ENCODE data around the gene ADSS1. TPM values are rescaled to one million over a fixed set of nuclear protein-coding genes. Genes with fewer than 3 reads are reported as not detected.

The ADSS1 gene
- total RNA-seq, 1 donor from 2014 or later = 5.5 TPM

GRCh38 chr14:104752735-104753527, 28.9 kb downstream of the ADSS1 start, which contains the start of gene SIVA1:
Gene SIVA1 (plus strand): TSS chr14:104753147. CDS start chr14:104753202, 55 bp downstream.
- peak; percentile 100 for DNase-seq
- Histone ChIP-seq H3K9me3 (no peaks in the 10 kb centered on the region), H3K4me1 (peaks cover 21% of the 10 kb centered on the region), H3K4me3 (peak within 1 kb of the TSS; percentile 72), H3K36me3 (peaks cover 25% of the 10 kb centered on the region), H3K27ac (peak within 1 kb of the TSS; percentile 97), H3K27me3 (no peaks in the 10 kb centered on the region)
- ATAC-seq = peak; percentile 96
- intact Hi-C loops (cut with DNase I) = no loop called here
- TF ChIP-seq CTCF (IDR thresholded peaks at IDR 0.05) = no peak

GRCh38 chr14:104753528-104754212, 29.6 kb downstream of the ADSS1 start:
- H3K27me3 ChIP-seq = no peaks in the 10 kb centered on the region
- H3K36me3 ChIP-seq = peaks cover 31% of the 10 kb centered on the region
- peak overlapping the region; percentile 97 for H3K27ac ChIP-seq
- intact Hi-C loops (cut with DNase I) = no loop called here
- no peaks in the 10 kb centered on the region for H3K9me3 ChIP-seq
- H3K4me3 ChIP-seq = peak overlapping the region; percentile 72
- no peak for TF ChIP-seq CTCF (IDR thresholded peaks at IDR 0.05)
- DNase-seq (no peak), ATAC-seq (peak; percentile 1)
- peaks cover 21% of the 10 kb centered on the region for H3K4me1 ChIP-seq

- peak overlapping the region; percentile 72 for H3K4me3 ChIP-seq
- H3K27ac ChIP-seq = peak overlapping the region; percentile 97
- H3K9me3 ChIP-seq = no peaks in the 10 kb centered on the region
- TF ChIP-seq CTCF (IDR thresholded peaks at IDR 0.05) = no peak
- H3K4me1 ChIP-seq = peaks cover 17% of the 10 kb centered on the region
- intact Hi-C loops (cut with DNase I) = no loop called here
- ATAC-seq = no peak
- DNase-seq = no peak
- H3K27me3 ChIP-seq = no peaks in the 10 kb centered on the region
- peaks cover 38% of the 10 kb centered on the region for H3K36me3 ChIP-seq
Observed at GRCh38 chr14:104754213-104754851, 30.3 kb downstream of the ADSS1 start.

GRCh38 chr14:104755621-104756020, 31.6 kb downstream of the ADSS1 start:
- Histone ChIP-seq H3K9me3 (no peaks in the 10 kb centered on the region), H3K36me3 (peaks cover 44% of the 10 kb centered on the region), H3K4me1 (peaks cover 16% of the 10 kb centered on the region), H3K27ac (no peak overlapping the region), H3K4me3 (no peak overlapping the region), H3K27me3 (no peaks in the 10 kb centered on the region)
- no peak for TF ChIP-seq CTCF (IDR thresholded peaks at IDR 0.05)
- intact Hi-C loops (cut with DNase I) = no loop called here
- DNase-seq (no peak), ATAC-seq (no peak)

GRCh38 chr14:104756477-104757237, 32.6 kb downstream of the ADSS1 start:
- TF ChIP-seq CTCF (IDR thresholded peaks at IDR 0.05) = no peak
- Histone ChIP-seq H3K4me3 (no peak overlapping the region), H3K27ac (no peak overlapping the region), H3K9me3 (no peaks in the 10 kb centered on the region), H3K27me3 (no peaks in the 10 kb centered on the region), H3K36me3 (peaks cover 44% of the 10 kb centered on the region), H3K4me1 (peaks cover 16% of the 10 kb centered on the region)
- intact Hi-C loops (cut with DNase I) = no loop called here
- ATAC-seq (no peak), DNase-seq (no peak)

Measured in upper lobe of right lung (tissue), 1 donor.